ENCODE results near the gene NCLN. TPM values are rescaled to one million over a fixed set of nuclear protein-coding genes. Genes with fewer than 3 reads are reported as not detected.

Gene NCLN
- total RNA-seq (10 to 100 TPM; 49.6 to 51.9 TPM), total RNA-seq (32.9 to 311 (median 72.0) reads per million in 172 experiments)
- polyA plus RNA-seq (2013, experiment 1 of 2): 28.6 TPM
- 31.6 TPM for polyA plus RNA-seq (2013, experiment 2 of 2)

- H3K36me3 Mint-ChIP-seq (ENCODE audit: low read depth): peaks cover 49% of the 10 kb centered on the region
- Histone ChIP-seq H3K27ac (ENCODE audit: low read depth in 1 of 2, low read length in 2 of 2) (peak within 1 kb of the TSS; percentile 62), H3K4me1 (ENCODE audit: insufficient read depth, low read length) (peaks cover 92% of the 10 kb centered on the region), H3K27me3 (ENCODE audit: control insufficient read depth in 1 of 2, insufficient read depth in 2 of 2, low read length in 2 of 2) (no peaks in the 10 kb centered on the region), H3K9me3 (ENCODE audit: control insufficient read depth in 1 of 2, insufficient read depth in 1 of 2, low read length in 2 of 2) (no peaks in the 10 kb centered on the region), H3K4me3 (ENCODE audit: low read length) (peak within 1 kb of the TSS; percentile 59), H3K36me3 (ENCODE audit: insufficient read depth, low read length) (peaks cover 35% of the 10 kb centered on the region)
- H3K4me1 Mint-ChIP-seq (ENCODE audit: low read depth): peaks cover 58% of the 10 kb centered on the region
- ATAC-seq (ENCODE audit: poor library complexity) (peak; percentile 82), DNase-seq (peak; percentile 88 to 96 (median 94))
- peak within 1 kb of the TSS; percentile 93 for H3K4me3 Mint-ChIP-seq
- intact Hi-C loops (cut with DNase I, micrococcal nuclease): loop anchor here (1.0 to 10.0 kb wide), 4 partner anchors 8 to 249 kb away; no protein-coding TSS in a partner anchor
- H3K27me3 Mint-ChIP-seq: no peaks in the 10 kb centered on the region
- POLR2A ChIA-PET: interaction anchor here (0.6 to 4.1 kb wide), 14 partner anchors 9 to 316 kb away, joined by 3 to 19 read pairs (median 3); no protein-coding TSS in a partner anchor
- peak within 1 kb of the TSS; percentile 86 for H3K27ac Mint-ChIP-seq
- H3K9me3 Mint-ChIP-seq: no peaks in the 10 kb centered on the region
- CTCF ChIA-PET: no interaction called here
- TF ChIP-seq, protein P1, sequence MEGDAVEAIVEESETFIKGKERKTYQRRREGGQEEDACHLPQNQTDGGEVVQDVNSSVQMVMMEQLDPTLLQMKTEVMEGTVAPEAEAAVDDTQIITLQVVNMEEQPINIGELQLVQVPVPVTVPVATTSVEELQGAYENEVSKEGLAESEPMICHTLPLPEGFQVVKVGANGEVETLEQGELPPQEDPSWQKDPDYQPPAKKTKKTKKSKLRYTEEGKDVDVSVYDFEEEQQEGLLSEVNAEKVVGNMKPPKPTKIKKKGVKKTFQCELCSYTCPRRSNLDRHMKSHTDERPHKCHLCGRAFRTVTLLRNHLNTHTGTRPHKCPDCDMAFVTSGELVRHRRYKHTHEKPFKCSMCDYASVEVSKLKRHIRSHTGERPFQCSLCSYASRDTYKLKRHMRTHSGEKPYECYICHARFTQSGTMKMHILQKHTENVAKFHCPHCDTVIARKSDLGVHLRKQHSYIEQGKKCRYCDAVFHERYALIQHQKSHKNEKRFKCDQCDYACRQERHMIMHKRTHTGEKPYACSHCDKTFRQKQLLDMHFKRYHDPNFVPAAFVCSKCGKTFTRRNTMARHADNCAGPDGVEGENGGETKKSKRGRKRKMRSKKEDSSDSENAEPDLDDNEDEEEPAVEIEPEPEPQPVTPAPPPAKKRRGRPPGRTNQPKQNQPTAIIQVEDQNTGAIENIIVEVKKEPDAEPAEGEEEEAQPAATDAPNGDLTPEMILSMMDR (IDR thresholded peaks at IDR 0.05): no peak
Observed at GRCh38 chr19:3185461-3186159, at the start of gene NCLN. TSS of gene NCLN (plus strand) at chr19:3185930. CDS start at chr19:3186031, 101 bp downstream.

DNA sequence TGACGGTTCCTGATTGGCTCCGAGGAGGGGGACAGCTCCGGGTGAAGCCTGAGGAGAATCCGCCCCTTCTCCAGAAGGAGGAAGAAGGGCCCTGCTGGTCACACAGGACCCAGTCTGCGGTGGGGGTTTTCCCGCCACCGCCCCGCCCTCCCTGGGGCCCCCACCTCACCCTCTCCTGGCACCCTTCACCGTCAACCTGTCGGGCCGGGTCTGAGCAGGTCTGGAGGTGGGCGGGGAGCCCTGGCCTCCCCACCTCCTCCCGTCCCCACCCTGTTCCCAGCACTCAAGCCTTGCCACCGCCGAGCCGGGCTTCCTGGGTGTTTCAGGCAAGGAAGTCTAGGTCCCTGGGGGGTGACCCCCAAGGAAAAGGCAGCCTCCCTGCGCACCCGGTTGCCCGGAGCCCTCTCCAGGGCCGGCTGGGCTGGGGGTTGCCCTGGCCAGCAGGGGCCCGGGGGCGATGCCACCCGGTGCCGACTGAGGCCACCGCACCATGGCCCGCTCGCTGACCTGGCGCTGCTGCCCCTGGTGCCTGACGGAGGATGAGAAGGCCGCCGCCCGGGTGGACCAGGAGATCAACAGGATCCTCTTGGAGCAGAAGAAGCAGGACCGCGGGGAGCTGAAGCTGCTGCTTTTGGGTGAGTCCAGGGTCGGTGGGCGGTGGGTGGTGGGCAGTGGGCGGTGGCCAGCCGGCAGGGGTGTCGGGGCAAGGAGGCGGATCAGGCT is 49.6 kb upstream of the NCLN start, which contains the start of gene GNA15:
Gene GNA15 (plus strand): TSS at position 73 of the 723 bp plus-strand sequence. CDS start 418 bp downstream, at position 491.
- H3K4me3 Mint-ChIP-seq: peak within 1 kb of the TSS; percentile 63
- Histone ChIP-seq H3K36me3 (ENCODE audit: insufficient read depth, low read length) (no peaks in the 10 kb centered on the region), H3K4me1 (ENCODE audit: insufficient read depth, low read length) (peaks cover 63% of the 10 kb centered on the region), H3K27me3 (ENCODE audit: control insufficient read depth in 1 of 2, insufficient read depth in 2 of 2, low read length in 2 of 2) (peaks cover 4 to 6% of the 10 kb centered on the region in 2 experiments), H3K27ac (ENCODE audit: low read depth in 1 of 2, low read length in 2 of 2) (no peak within 1 kb of the TSS), H3K9me3 (ENCODE audit: control insufficient read depth in 1 of 2, insufficient read depth in 1 of 2, low read length in 2 of 2) (no peaks in the 10 kb centered on the region), H3K4me3 (ENCODE audit: low read length) (peak within 1 kb of the TSS; percentile 58)
- POLR2A ChIA-PET: no interaction called here
- ATAC-seq (ENCODE audit: poor library complexity): peak; percentile 12
- H3K4me1 Mint-ChIP-seq (ENCODE audit: low read depth): peaks cover 33% of the 10 kb centered on the region
- CTCF ChIA-PET: no interaction called here
- intact Hi-C loops (cut with DNase I, micrococcal nuclease): no loop called here
- no peaks in the 10 kb centered on the region for H3K36me3 Mint-ChIP-seq (ENCODE audit: low read depth)
- peak in 7 of 14 experiments; percentile 11 to 78 (median 52) for DNase-seq
- H3K9me3 Mint-ChIP-seq: peaks cover 3% of the 10 kb centered on the region
- H3K27ac Mint-ChIP-seq: peak within 1 kb of the TSS; percentile 59
- TF ChIP-seq, protein P1 (IDR thresholded peaks at IDR 0.05): no peak
- peaks cover 6% of the 10 kb centered on the region for H3K27me3 Mint-ChIP-seq

- ATAC-seq (ENCODE audit: poor library complexity) (no peak), DNase-seq (no peak)
- ChIA-PET CTCF (interaction anchor here (1.2 kb wide), 1 partner anchor 10 kb away, joined by 3 read pairs; no protein-coding TSS in a partner anchor), POLR2A (no interaction called here)
- intact Hi-C loops (cut with DNase I, micrococcal nuclease): no loop called here
- H3K4me1 ChIP-seq (ENCODE audit: insufficient read depth, low read length): peaks cover 65% of the 10 kb centered on the region
- H3K27me3 ChIP-seq (ENCODE audit: control insufficient read depth in 1 of 2, insufficient read depth in 2 of 2, low read length in 2 of 2): peaks cover 4 to 6% of the 10 kb centered on the region in 2 experiments
- H3K4me3 ChIP-seq (ENCODE audit: low read length): peak overlapping the region; percentile 58
- no peaks in the 10 kb centered on the region for H3K36me3 ChIP-seq (ENCODE audit: insufficient read depth, low read length)
- Mint-ChIP-seq H3K27ac (peak overlapping the region; percentile 59), H3K27me3 (peaks cover 6% of the 10 kb centered on the region), H3K4me1 (ENCODE audit: low read depth) (peaks cover 30% of the 10 kb centered on the region), H3K9me3 (peaks cover 3% of the 10 kb centered on the region), H3K36me3 (ENCODE audit: low read depth) (no peaks in the 10 kb centered on the region), H3K4me3 (peak overlapping the region; percentile 63)
- H3K9me3 ChIP-seq (ENCODE audit: control insufficient read depth in 1 of 2, insufficient read depth in 1 of 2, low read length in 2 of 2): no peaks in the 10 kb centered on the region
- H3K27ac ChIP-seq (ENCODE audit: low read depth in 1 of 2, low read length in 2 of 2): no peak overlapping the region
- TF ChIP-seq, protein P1 (IDR thresholded peaks at IDR 0.05): no peak
Observed at GRCh38 chr19:3136684-3137055, 49.1 kb upstream of the NCLN start.

Measured in CD4-positive, alpha-beta T cell (primary cell).